Tibial artery (tissue), 4 donors: ENCODE data around the gene BABAM2.

ENCODE experiments used
- DNase-seq, 2 donors: peaks; one replicate each; pipeline ENCODE4 v3.0.0-alpha.2; 2019
- H3K27ac ChIP-seq, 2 donors: fragments of 200-600 bp; sonication (generic) in 1 of 2; 1 replicate in 1 of 2; 2 replicates in 1 of 2; pipeline ENCODE4 v1.5.1; 2018 to 2019; ENCODE audit warnings: mild to moderate bottlenecking in 1 of 2
- H3K27me3 ChIP-seq, 2 donors: fragments of 200-600 bp; sonication (generic) in 1 of 2; one replicate each; pipeline versions ENCODE4 v1.5.1 to v1.6.0; 2016 to 2019
- H3K36me3 ChIP-seq, 3 donors: fragments of 200-600 bp; sonication (generic) in 2 of 3; one replicate each; pipeline ENCODE4 v1.5.1; 2016 to 2019; ENCODE audit warnings: mild to moderate bottlenecking in 2 of 3
- H3K4me1 ChIP-seq, 4 donors: fragments of 200-600 bp; sonication (generic) in 2 of 4; 1 replicate in 3 of 4; 2 replicates in 1 of 4; pipeline ENCODE4 v1.5.1; 2016 to 2019
- H3K4me3 ChIP-seq, 2 donors: fragments of 200-600 bp; sonication (generic) in 1 of 2; 1 replicate in 1 of 2; 2 replicates in 1 of 2; pipeline ENCODE4 v1.5.1; 2018 to 2019; ENCODE audit warnings: mild to moderate bottlenecking in 2 of 2
- H3K9me3 ChIP-seq, 3 donors: fragments of 200-600 bp; sonication (generic) in 1 of 3; one replicate each; pipeline ENCODE4 v1.5.1; 2016 to 2019
- CTCF ChIP-seq, 2 experiments: fragments of 200-600 bp in 1 of 2; fragments of 450-650 bp in 1 of 2; IDR thresholded peaks; one replicate each; pipeline ENCODE4 v1.5.1; 2017 to 2019; ENCODE audit warnings: antibody characterized with exemption in 2 of 2, mild to moderate bottlenecking in 1 of 2, moderate library complexity in 1 of 2
- intact Hi-C: fragments of 100-400 bp; cut with DNase I; formaldehyde crosslinking; loops from one replicate; pipeline ENCODE4 v1.15.0; 2023; ENCODE audit warnings: low total_unique reads

BABAM2 gene

GRCh38 chr2:28134262-28134812, 243.8 kb downstream of the BABAM2 start:
- DNase-seq = no peak
- intact Hi-C loops = no loop called here
- no peaks in the 10 kb centered on the region for H3K27me3 ChIP-seq
- TF ChIP-seq CTCF (IDR thresholded peaks at IDR 0.05) = no peak
- no peak overlapping the region for H3K4me3 ChIP-seq
- peaks cover 0 to 16% (median 5%) of the 10 kb centered on the region in 4 donors for H3K4me1 ChIP-seq
- H3K36me3 ChIP-seq = no peaks in the 10 kb centered on the region
- H3K27ac ChIP-seq = no peak overlapping the region
- H3K9me3 ChIP-seq = no peaks in the 10 kb centered on the region

GRCh38 chr2:28134857-28135256, 244.3 kb downstream of the BABAM2 start:
- intact Hi-C loops = no loop called here
- no peaks in the 10 kb centered on the region for H3K9me3 ChIP-seq
- H3K4me1 ChIP-seq = peaks cover 0 to 16% (median 5%) of the 10 kb centered on the region in 4 donors

GRCh38 chr2:28135324-28135723, 244.8 kb downstream of the BABAM2 start:
- Histone ChIP-seq H3K4me1 (peaks cover 0 to 16% (median 5%) of the 10 kb centered on the region in 4 donors), H3K4me3 (no peak overlapping the region), H3K9me3 (no peaks in the 10 kb centered on the region), H3K27ac (no peak overlapping the region), H3K36me3 (no peaks in the 10 kb centered on the region), H3K27me3 (no peaks in the 10 kb centered on the region)
- intact Hi-C loops = no loop called here
- DNase-seq = no peak
- TF ChIP-seq CTCF (IDR thresholded peaks at IDR 0.05) = no peak

More at GRCh38 chr2:28134857-28135256, 244.3 kb downstream of the BABAM2 start:
- H3K27me3 ChIP-seq = no peaks in the 10 kb centered on the region
- H3K36me3 ChIP-seq = no peaks in the 10 kb centered on the region
- TF ChIP-seq CTCF (IDR thresholded peaks at IDR 0.05) = no peak
- DNase-seq = no peak
- no peak overlapping the region for H3K27ac ChIP-seq
- no peak overlapping the region for H3K4me3 ChIP-seq

GRCh38 chr2:28135799-28136198, 245.3 kb downstream of the BABAM2 start:
- TF ChIP-seq CTCF (IDR thresholded peaks at IDR 0.05) = no peak
- Histone ChIP-seq H3K4me1 (peaks cover 0 to 16% (median 5%) of the 10 kb centered on the region in 4 donors), H3K36me3 (no peaks in the 10 kb centered on the region), H3K9me3 (no peaks in the 10 kb centered on the region), H3K4me3 (no peak overlapping the region), H3K27ac (no peak overlapping the region), H3K27me3 (no peaks in the 10 kb centered on the region)
- intact Hi-C loops = no loop called here
- no peak for DNase-seq

- Histone ChIP-seq H3K27ac (peak overlapping the region in 1 of 2 donors; percentile 7), H3K36me3 (no peaks in the 10 kb centered on the region), H3K4me3 (no peak overlapping the region), H3K9me3 (no peaks in the 10 kb centered on the region), H3K4me1 (peaks cover 0 to 16% (median 5%) of the 10 kb centered on the region in 4 donors), H3K27me3 (no peaks in the 10 kb centered on the region)
- intact Hi-C loops = no loop called here
- TF ChIP-seq CTCF (IDR thresholded peaks at IDR 0.05) = no peak
- no peak for DNase-seq
Measured at GRCh38 chr2:28136556-28136955, 246.0 kb downstream of the BABAM2 start.

- Histone ChIP-seq H3K4me1 (peaks cover 0 to 19% (median 5%) of the 10 kb centered on the region in 4 donors), H3K27ac (peak overlapping the region in 1 of 2 donors; percentile 18), H3K4me3 (no peak overlapping the region), H3K36me3 (no peaks in the 10 kb centered on the region), H3K9me3 (no peaks in the 10 kb centered on the region), H3K27me3 (no peaks in the 10 kb centered on the region)
- no peak for TF ChIP-seq CTCF (IDR thresholded peaks at IDR 0.05)
- DNase-seq = peak in 1 of 2 donors; percentile 29
- intact Hi-C loops = no loop called here
Measured at GRCh38 chr2:28137221-28137620, 246.7 kb downstream of the BABAM2 start.
